Hepatocyte (in vitro differentiated cells): ENCODE data around the gene ZNF792. TPM values are rescaled to one million over a fixed set of nuclear protein-coding genes. Genes with fewer than 3 reads are reported as not detected.

Source experiments
- DNase-seq: peaks from one replicate; pipeline ENCODE4 v3.0.0-alpha.2; 2016; ENCODE audit warnings: low spot score
- H2AFZ ChIP-seq: fragments of 200-600 bp; sonication (generic); 2 replicates; pipeline ENCODE4 v1.6.0; 2016; ENCODE audit warnings: antibody characterized with exemption, mild to moderate bottlenecking
- H3K27ac ChIP-seq: fragments of 200-600 bp; sonication (generic); 2 replicates; pipeline ENCODE4 v1.5.1; 2016; ENCODE audit warnings: mild to moderate bottlenecking
- H3K27me3 ChIP-seq: fragments of 200-600 bp; sonication (generic); 2 replicates; pipeline ENCODE4 v1.6.1; 2016
- H3K36me3 ChIP-seq: fragments of 200-600 bp; sonication (generic); replicated peaks from 2 replicates; pipeline ENCODE4 v1.5.1; 2016; ENCODE audit warnings: low read depth; ENCODE audit not compliant: insufficient read depth
- H3K4me1 ChIP-seq: fragments of 200-600 bp; sonication (generic); 2 replicates; pipeline ENCODE4 v1.5.1; 2016; ENCODE audit warnings: mild to moderate bottlenecking, moderate library complexity; ENCODE audit not compliant: insufficient read depth
- H3K4me2 ChIP-seq: fragments of 200-600 bp; sonication (generic); 2 replicates; pipeline ENCODE4 v1.6.0; 2016
- H3K4me3 ChIP-seq: fragments of 200-600 bp; sonication (generic); 2 replicates; pipeline ENCODE4 v1.5.1; 2016; ENCODE audit warnings: mild to moderate bottlenecking
- H3K79me2 ChIP-seq: fragments of 200-600 bp; sonication (generic); 2 replicates; pipeline ENCODE4 v1.6.0; 2017; ENCODE audit warnings: mild to moderate bottlenecking
- H3K9me2 ChIP-seq: fragments of 200-600 bp; sonication (generic); replicated peaks from 2 replicates; pipeline ENCODE4 v1.6.0; 2017; ENCODE audit warnings: mild to moderate bottlenecking; ENCODE audit not compliant: insufficient read depth
- H3K9me3 ChIP-seq: fragments of 200-600 bp; sonication (generic); 2 replicates; pipeline ENCODE4 v1.5.1; 2016; ENCODE audit warnings: low read depth, mild to moderate bottlenecking
- H4K20me1 ChIP-seq: fragments of 200-600 bp; sonication (generic); 2 replicates; pipeline ENCODE4 v1.6.0; 2016; ENCODE audit warnings: mild to moderate bottlenecking; ENCODE audit not compliant: insufficient read depth, poor library complexity, severe bottlenecking
- EZH2 ChIP-seq: fragments of 200-600 bp; sonication (generic); IDR thresholded peaks from 2 replicates; pipeline ENCODE4 v1.6.1; 2016; ENCODE audit warnings: antibody characterized with exemption, mild to moderate bottlenecking, borderline replicate concordance
- EZH2phosphoT487 ChIP-seq: fragments of 200-600 bp; sonication (generic); IDR thresholded peaks from one replicate; pipeline ENCODE4 v1.6.1; 2018; ENCODE audit warnings: antibody characterized with exemption, mild to moderate bottlenecking, low read depth, moderate library complexity; ENCODE audit not compliant: unreplicated experiment, severe bottlenecking
- WGBS: methylation state at CpG from one replicate; pipeline ENCODE4 v1.1.6; 2016; ENCODE audit warnings: low lambda C conversion rate; ENCODE audit errors: missing lambda C conversion rate; 5-methylcytosine and 5-hydroxymethylcytosine counted together
- polyA plus RNA-seq: library from polyadenylated mRNA; unstranded; fragments of >200 nt; fragmentation: Nextera tagmentation; extraction: Ambion mirVana; gene quantifications from 2 replicates; pipeline ENCODE4 v1.2.1, GENCODE V29; 2016
- total RNA-seq: library from RNA; depleted of rRNA; stranded (reverse); fragments of >200 nt; gene quantifications from 2 replicates; pipeline ENCODE4 v1.2.3, GENCODE V29; 2014
- TF ChIP-seq, protein P1 (sequence below): fragments of 200-600 bp; sonication (generic); IDR thresholded peaks from 2 replicates; pipeline ENCODE4 v1.5.1; 2016; ENCODE audit warnings: antibody characterized with exemption, mild to moderate bottlenecking; ENCODE audit not compliant: poor library complexity

ZNF792 gene
- total and polyA plus RNA-seq, 2 experiments from 2014 or later = 3.5 to 9.5 TPM

DNA sequence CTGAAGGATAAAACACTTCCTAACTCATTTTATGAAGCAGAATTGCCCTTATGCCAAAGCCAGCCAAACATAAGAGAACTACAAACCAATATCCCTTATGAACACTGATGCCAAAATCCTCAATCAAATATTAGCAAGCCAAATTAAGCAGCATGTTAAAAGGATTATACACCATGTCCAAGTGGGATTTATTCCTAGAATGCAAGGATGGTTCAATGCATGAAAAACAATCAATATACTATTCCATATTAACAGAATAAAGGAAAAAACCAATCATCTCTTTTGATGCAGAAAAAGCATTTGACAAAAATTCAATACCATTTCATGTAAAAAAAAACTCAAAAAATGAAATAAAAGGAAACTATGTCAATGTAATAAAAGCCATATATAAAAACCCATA, 10.9 kb downstream of the ZNF792 start:
- H3K9me3 ChIP-seq = peaks cover 42% of the 10 kb centered on the region
- H3K27me3 ChIP-seq = no peaks in the 10 kb centered on the region
- H3K9me2 ChIP-seq = no peaks in the 10 kb centered on the region
- H2AFZ ChIP-seq = no peak overlapping the region
- no peak overlapping the region for H3K27ac ChIP-seq
- H3K4me3 ChIP-seq = no peak overlapping the region
- no peak for DNase-seq
- H3K4me2 ChIP-seq = no peak overlapping the region
- no peaks in the 10 kb centered on the region for H3K4me1 ChIP-seq
- H4K20me1 ChIP-seq = no peaks in the 10 kb centered on the region
- H3K36me3 ChIP-seq = peaks cover 8% of the 10 kb centered on the region
- TF ChIP-seq EZH2phosphoT487 = no peak
- TF ChIP-seq, protein P1, sequence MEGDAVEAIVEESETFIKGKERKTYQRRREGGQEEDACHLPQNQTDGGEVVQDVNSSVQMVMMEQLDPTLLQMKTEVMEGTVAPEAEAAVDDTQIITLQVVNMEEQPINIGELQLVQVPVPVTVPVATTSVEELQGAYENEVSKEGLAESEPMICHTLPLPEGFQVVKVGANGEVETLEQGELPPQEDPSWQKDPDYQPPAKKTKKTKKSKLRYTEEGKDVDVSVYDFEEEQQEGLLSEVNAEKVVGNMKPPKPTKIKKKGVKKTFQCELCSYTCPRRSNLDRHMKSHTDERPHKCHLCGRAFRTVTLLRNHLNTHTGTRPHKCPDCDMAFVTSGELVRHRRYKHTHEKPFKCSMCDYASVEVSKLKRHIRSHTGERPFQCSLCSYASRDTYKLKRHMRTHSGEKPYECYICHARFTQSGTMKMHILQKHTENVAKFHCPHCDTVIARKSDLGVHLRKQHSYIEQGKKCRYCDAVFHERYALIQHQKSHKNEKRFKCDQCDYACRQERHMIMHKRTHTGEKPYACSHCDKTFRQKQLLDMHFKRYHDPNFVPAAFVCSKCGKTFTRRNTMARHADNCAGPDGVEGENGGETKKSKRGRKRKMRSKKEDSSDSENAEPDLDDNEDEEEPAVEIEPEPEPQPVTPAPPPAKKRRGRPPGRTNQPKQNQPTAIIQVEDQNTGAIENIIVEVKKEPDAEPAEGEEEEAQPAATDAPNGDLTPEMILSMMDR = no peak
- no peak for TF ChIP-seq EZH2
- H3K79me2 ChIP-seq = no peaks in the 10 kb centered on the region

DNA sequence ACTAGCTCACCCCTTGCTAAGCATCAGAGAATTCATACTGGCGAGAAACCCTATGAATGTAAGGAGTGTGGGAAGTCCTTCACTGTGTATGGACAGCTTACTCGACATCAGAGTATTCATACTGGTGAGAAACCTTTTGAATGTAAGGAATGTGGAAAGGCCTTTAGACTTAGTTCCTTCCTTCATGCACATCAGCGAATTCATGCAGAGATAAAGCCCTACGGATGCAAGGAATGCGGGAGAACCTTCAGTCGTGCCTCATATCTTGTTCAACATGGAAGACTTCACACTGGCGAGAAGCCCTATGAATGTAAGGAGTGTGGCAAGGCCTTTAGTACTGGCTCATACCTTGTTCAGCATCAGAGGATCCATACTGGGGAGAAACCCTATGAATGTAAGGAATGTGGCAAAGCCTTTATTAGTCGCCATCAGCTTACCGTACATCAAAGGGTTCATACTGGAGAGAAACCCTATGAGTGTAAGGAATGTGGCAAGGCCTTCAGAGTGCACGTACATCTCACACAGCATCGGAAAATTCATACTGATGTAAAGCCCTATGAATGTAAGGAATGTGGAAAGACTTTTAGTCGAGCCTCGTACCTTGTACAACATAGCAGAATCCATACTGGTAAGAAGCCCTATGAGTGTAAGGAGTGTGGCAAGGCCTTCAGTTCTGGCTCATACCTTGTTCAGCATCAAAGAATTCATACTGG, 20.0 kb downstream of the ZNF792 start:
- H3K4me3 ChIP-seq = no peak overlapping the region
- no peaks in the 10 kb centered on the region for H3K79me2 ChIP-seq
- H3K36me3 ChIP-seq = no peaks in the 10 kb centered on the region
- no peaks in the 10 kb centered on the region for H3K9me2 ChIP-seq
- no peak for TF ChIP-seq EZH2phosphoT487
- TF ChIP-seq EZH2 = no peak
- TF ChIP-seq, protein P1 = no peak
- peaks cover 23% of the 10 kb centered on the region for H3K9me3 ChIP-seq
- WGBS = 97% methylated on average over 13 of the region's 13 CpGs
- no peak overlapping the region for H3K4me2 ChIP-seq
- no peak overlapping the region for H3K27ac ChIP-seq
- DNase-seq = no peak
- H4K20me1 ChIP-seq = no peaks in the 10 kb centered on the region
- H2AFZ ChIP-seq = no peak overlapping the region
- H3K27me3 ChIP-seq = no peaks in the 10 kb centered on the region
- H3K4me1 ChIP-seq = no peaks in the 10 kb centered on the region

DNA sequence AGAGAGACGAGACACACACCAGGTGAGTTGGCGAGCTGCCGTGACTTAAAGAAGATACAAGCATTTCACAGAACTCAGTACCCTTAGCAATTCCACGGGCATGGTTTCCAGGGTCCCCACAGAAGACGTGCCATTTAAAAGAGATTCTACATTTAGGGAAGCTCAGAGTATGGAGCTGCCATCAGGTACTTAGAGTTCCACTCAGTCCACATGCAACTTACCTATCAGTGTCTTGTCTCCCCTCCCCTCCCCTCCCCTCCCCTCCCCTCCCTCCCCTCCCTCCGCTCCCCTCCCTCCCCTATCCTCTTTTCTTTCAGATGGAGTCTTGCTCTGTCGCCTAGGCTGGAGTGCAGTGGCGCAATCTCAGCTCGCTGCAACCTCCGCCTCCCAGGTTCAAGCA, 25.1 kb downstream of the ZNF792 start:
- Histone ChIP-seq H3K4me3 (no peak overlapping the region), H3K9me2 (no peaks in the 10 kb centered on the region), H3K79me2 (no peaks in the 10 kb centered on the region), H3K4me1 (no peaks in the 10 kb centered on the region), H3K9me3 (peaks cover 12% of the 10 kb centered on the region), H3K36me3 (no peaks in the 10 kb centered on the region), H3K27me3 (no peaks in the 10 kb centered on the region), H4K20me1 (no peaks in the 10 kb centered on the region), H3K27ac (no peak overlapping the region), H2AFZ (no peak overlapping the region), H3K4me2 (no peak overlapping the region)
- TF ChIP-seq EZH2phosphoT487 = no peak
- TF ChIP-seq, protein P1 = no peak
- TF ChIP-seq EZH2 = no peak
- WGBS = 88% methylated on average over 8 of the region's 10 CpGs
- no peak for DNase-seq

DNA sequence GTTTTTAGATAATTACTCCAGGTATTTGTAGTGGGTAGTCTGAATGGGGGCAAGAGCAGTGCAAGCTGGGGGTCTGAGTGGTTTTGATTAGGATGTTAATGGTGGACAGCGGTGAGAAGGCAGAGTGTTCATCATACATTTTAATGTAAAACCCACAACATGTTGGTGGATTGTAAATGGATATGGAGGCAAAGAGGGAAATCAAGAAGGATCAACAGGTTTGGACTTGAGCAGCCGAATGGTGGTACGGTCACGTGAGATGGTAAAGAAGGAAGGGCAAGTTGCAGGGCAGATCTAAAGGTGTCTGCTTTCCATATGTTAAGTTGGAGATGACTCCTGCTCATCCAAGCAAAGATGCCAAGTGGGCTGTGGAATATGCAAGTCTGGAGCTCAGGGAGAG, 27.8 kb downstream of the ZNF792 start:
- no peak overlapping the region for H3K4me3 ChIP-seq
- no peak for TF ChIP-seq EZH2
- TF ChIP-seq EZH2phosphoT487 = no peak
- TF ChIP-seq, protein P1 = no peak
- no peak overlapping the region for H2AFZ ChIP-seq
- H3K79me2 ChIP-seq = no peaks in the 10 kb centered on the region
- 99% methylated on average over 4 of the region's 4 CpGs for whole genome bisulfite sequencing
- H3K27me3 ChIP-seq = no peaks in the 10 kb centered on the region
- H3K9me3 ChIP-seq = no peaks in the 10 kb centered on the region
- no peaks in the 10 kb centered on the region for H3K4me1 ChIP-seq
- DNase-seq = no peak
- no peak overlapping the region for H3K27ac ChIP-seq
- H3K4me2 ChIP-seq = no peak overlapping the region
- H3K9me2 ChIP-seq = no peaks in the 10 kb centered on the region
- H4K20me1 ChIP-seq = no peaks in the 10 kb centered on the region
- H3K36me3 ChIP-seq = no peaks in the 10 kb centered on the region
